PC-3 (cell line): Measurements from ENCODE around the gene KHK.

Experiments
- EZH2 ChIP-seq: fragments of 300-600 bp; sonication (generic); IDR thresholded peaks from one replicate; pipeline ENCODE4 v1.6.1; 2017; ENCODE audit warnings: antibody characterized with exemption, mild to moderate bottlenecking, low read length; ENCODE audit not compliant: unreplicated experiment
- EZH2phosphoT487 ChIP-seq: fragments of 300-600 bp; sonication (generic); IDR thresholded peaks from 2 replicates; pipeline ENCODE4 v1.6.1; 2018; ENCODE audit warnings: mild to moderate bottlenecking, antibody characterized with exemption, low read length, borderline replicate concordance
- TF ChIP-seq, protein P1 (sequence below): fragments of 300-600 bp; sonication (generic); conservative IDR thresholded peaks from 2 replicates; pipeline ENCODE4 v1.5.1; 2017; ENCODE audit warnings: antibody characterized with exemption, low read depth, mild to moderate bottlenecking, low read length

DNA sequence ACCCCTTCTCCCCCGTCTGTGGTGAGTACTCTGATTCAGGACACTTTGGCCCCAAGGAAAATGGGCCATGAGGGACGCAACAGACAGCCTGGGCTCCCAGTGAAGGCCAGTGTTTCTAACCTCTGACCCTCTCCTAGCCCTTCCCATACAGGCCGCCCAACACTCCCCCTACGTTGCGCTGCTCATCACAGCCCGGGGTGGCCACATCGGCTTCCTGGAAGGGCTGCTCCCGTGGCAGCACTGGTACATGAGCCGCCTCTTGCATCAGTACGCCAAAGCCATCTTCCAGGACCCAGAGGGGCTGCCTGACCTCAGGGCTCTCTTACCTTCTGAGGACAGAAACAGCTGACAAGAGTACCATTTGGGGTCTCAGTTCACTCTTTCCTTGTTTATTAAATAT is 43.8 kb downstream of the KHK start:
- TF ChIP-seq, protein P1, sequence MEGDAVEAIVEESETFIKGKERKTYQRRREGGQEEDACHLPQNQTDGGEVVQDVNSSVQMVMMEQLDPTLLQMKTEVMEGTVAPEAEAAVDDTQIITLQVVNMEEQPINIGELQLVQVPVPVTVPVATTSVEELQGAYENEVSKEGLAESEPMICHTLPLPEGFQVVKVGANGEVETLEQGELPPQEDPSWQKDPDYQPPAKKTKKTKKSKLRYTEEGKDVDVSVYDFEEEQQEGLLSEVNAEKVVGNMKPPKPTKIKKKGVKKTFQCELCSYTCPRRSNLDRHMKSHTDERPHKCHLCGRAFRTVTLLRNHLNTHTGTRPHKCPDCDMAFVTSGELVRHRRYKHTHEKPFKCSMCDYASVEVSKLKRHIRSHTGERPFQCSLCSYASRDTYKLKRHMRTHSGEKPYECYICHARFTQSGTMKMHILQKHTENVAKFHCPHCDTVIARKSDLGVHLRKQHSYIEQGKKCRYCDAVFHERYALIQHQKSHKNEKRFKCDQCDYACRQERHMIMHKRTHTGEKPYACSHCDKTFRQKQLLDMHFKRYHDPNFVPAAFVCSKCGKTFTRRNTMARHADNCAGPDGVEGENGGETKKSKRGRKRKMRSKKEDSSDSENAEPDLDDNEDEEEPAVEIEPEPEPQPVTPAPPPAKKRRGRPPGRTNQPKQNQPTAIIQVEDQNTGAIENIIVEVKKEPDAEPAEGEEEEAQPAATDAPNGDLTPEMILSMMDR = no peak
- TF ChIP-seq EZH2 (no peak), EZH2phosphoT487 (no peak)
